ENCODE results near the gene LRRC42.

LRRC42 gene, protein sequence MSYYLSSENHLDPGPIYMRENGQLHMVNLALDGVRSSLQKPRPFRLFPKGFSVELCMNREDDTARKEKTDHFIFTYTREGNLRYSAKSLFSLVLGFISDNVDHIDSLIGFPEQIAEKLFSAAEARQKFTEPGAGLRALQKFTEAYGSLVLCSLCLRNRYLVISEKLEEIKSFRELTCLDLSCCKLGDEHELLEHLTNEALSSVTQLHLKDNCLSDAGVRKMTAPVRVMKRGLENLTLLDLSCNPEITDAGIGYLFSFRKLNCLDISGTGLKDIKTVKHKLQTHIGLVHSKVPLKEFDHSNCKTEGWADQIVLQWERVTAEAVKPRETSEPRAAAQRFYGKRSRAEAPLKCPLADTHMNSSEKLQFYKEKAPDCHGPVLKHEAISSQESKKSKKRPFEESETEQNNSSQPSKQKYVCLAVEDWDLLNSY

GRCh38 chr1:53946252-53947171 is at the start of gene LRRC42:
TSS of gene LRRC42 (plus strand) at chr1:53946350. CDS start at chr1:53952000, 5,650 bp downstream.
- DNase-seq (ENCODE audit: low spot score), result no peak

DNA sequence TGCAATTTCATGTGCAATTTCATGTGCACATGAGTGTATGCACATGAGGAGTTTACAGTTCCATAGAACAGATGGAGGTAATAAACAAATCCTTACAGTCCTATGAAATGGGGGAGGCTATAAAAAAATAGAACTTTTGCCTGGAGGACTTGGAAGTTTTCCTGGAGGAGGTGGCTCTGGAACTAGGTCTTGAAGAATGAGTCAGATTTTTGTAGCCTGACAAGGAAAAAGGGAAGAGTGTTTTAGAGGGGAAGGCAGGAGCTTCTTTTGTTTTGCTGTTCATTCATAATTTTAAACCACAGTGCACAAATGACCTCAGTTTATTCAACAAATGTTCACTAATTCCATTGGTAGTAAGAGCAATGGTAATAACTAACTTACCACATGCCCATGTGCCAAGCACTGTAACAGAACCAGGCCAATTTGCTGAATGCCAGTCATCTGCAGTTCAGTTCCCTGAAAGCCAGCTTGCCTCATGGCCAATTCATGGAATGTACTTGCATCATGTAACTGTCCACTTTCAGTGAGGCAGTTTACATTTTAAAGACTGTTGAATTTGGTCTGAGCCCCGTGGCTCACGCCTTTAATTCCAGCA is 49.4 kb upstream of the LRRC42 start:
- DNase-seq (ENCODE audit: low spot score), result no peak

GRCh38 chr1:53899206-53899628 is 46.9 kb upstream of the LRRC42 start:
- no peak for DNase-seq (ENCODE audit: low spot score)

GRCh38 chr1:53899708-53900107 is 46.4 kb upstream of the LRRC42 start:
- DNase-seq (ENCODE audit: low spot score), result no peak

- DNase-seq (ENCODE audit: low spot score), result no peak
Measured at GRCh38 chr1:53902235-53903138, 43.7 kb upstream of the LRRC42 start.

- DNase-seq (ENCODE audit: low spot score), result no peak
Measured at GRCh38 chr1:53905509-53905908, 40.6 kb upstream of the LRRC42 start.

- DNase-seq (ENCODE audit: low spot score), result no peak
Measured at GRCh38 chr1:53906121-53906520, 40.0 kb upstream of the LRRC42 start.

DNA sequence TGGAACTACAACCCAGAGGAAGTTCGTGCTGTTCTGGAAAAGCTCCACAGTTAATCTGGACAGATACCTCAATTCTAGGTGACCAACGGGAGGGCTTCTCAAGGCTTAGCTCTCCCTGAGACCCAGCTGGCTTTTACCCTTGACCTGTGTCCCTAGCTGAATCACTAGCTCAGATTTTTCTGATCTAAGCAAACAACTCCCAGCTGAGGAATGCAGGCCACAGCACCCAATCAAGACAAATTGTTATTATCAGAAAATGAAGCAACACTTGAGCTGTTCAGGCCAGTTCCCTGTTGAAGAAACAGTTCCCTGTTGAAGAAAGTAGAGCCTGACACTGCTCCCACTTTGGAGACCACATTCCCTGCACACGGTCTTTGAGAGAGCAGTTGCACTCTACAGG is 36.2 kb upstream of the LRRC42 start:
- no peak for DNase-seq (ENCODE audit: low spot score)

GRCh38 chr1:53911442-53911841 is 34.7 kb upstream of the LRRC42 start:
- no peak for DNase-seq (ENCODE audit: low spot score)

- no peak for DNase-seq (ENCODE audit: low spot score)
Measured at GRCh38 chr1:53913352-53914033, 32.7 kb upstream of the LRRC42 start.

DNA sequence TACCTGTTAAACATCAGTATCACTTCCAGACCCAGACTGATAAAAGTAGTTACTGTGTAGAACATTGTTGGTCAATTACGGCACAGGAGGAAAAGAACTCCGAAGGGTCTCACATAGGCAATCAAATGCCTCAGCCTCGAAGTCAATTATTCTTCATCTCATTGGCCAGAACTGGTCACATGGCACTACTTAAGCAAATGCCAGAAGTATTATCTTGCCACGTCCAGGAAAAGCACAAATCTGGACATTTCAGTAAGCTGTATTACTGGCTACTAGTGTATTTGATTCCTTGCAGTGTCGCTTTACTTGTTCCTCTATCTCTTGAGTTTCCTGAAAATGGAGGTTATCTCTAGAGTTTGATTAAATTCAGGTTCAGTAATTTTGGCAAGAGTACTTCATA is 27.8 kb upstream of the LRRC42 start:
- no peak for DNase-seq (ENCODE audit: low spot score)

DNA sequence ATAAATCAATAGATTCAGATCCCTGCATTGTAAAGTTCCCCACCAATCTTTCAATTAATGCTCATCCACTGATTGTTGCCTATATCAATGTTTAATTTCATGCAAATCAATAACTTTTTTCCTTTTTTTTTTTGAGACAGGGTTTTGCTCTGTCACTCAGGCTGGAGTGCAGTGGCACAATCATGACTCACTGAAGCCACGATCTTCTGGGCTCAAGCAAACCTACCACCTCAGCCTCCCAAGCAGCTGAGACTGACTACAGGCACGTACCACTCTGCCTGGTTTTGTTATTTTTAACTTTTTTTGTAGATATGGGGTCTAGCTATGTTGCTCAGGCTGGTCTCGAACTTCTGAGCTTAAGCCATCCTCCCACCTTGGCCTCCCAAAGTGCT is 26.5 kb upstream of the LRRC42 start:
- no peak for DNase-seq (ENCODE audit: low spot score)

GRCh38 chr1:53927376-53927881 is 18.7 kb upstream of the LRRC42 start:
- no peak for DNase-seq (ENCODE audit: low spot score)

GRCh38 chr1:53929246-53929960 is 16.7 kb upstream of the LRRC42 start:
- DNase-seq (ENCODE audit: low spot score), result no peak

DNA sequence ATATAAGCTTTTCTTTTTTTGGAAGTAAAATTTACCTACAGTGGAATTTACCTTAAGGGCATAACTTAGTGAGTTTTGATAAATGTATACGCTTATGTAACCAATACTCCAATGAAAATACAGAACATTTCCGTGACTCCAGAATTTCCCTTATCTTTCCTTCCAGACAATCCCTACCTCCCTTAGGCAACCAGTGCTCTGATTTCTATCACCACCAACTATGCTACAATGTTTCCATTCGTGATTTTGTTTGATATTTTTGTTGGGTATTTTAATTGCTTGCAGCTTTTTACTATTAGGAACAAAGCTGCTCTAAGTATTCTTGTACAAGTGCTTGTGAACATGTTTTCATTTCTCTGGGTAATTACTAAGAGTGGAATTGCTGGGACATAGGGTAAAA is 15.2 kb upstream of the LRRC42 start:
- DNase-seq (ENCODE audit: low spot score), result no peak

GRCh38 chr1:53931523-53931922 is 14.6 kb upstream of the LRRC42 start:
- no peak for DNase-seq (ENCODE audit: low spot score)

GRCh38 chr1:53934170-53934765 is 11.9 kb upstream of the LRRC42 start:
- DNase-seq (ENCODE audit: low spot score), result no peak

GRCh38 chr1:53936430-53936829 is 9.7 kb upstream of the LRRC42 start:
- no peak for DNase-seq (ENCODE audit: low spot score)

DNA sequence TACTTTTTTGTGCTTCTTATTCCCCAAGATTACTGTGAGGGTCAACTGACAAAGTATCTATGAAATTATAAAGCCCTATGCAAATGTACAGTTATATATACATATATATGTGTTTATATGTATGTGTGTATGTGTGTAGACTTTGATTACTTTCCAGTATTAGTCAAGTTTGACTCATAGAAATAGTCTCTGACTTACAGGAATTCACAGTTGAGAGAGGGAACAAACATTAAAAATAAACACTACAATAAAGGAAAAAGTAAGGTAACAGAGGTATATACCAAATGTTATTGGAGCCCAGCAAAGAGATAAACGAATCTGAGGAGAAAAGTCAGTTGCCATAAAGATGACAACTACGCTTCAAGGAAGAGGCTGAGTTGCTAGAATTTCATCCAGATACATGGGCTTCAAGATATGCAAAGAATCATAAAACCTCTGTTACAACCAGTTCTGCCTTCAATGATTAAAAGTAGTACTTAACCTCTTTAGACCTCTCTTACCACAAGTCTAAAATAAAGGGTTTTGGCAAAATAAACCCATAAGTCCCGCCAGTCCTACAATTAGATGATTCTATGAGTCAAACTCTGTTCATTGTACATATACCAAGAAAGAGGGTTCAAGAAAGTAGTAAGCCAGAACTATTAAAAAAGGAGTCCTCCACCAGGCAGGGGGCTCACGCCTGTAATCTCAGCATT is 7.9 kb upstream of the LRRC42 start:
- DNase-seq (ENCODE audit: low spot score), result no peak

All from cerebellar cortex (tissue), 1 donor.